NCI-H2107 (cell line): ENCODE data around the gene LENG9.
"Not testable (repeated sequence)": the region's sequence is repeated elsewhere in the genome, so short reads cannot be mapped to it uniquely, and the experiment has no call there.

ENCODE experiments used
- DNase-seq: peaks from one replicate; lab custom pipeline; 2025; lab: John Stamatoyannopoulos, UW

Gene LENG9

GRCh38 chr19:54478677-54479266 is 15.2 kb upstream of the LENG9 start:
- peak; percentile 8 for DNase-seq

- no peak for DNase-seq
Observed at GRCh38 chr19:54477650-54478049, 14.1 kb upstream of the LENG9 start.

- no peak for DNase-seq
Observed at GRCh38 chr19:54475706-54476105, 12.1 kb upstream of the LENG9 start.

GRCh38 chr19:54473892-54474372 is 10.4 kb upstream of the LENG9 start:
- DNase-seq = no peak

GRCh38 chr19:54473071-54473891 is 9.7 kb upstream of the LENG9 start, which contains the start of gene CDC42EP5:
TSS of gene CDC42EP5 (minus strand) at chr19:54473296. CDS start at chr19:54465547, 7,749 bp downstream.
- no peak for DNase-seq

- no peak for DNase-seq
Observed at GRCh38 chr19:54470991-54471782, 7.6 kb upstream of the LENG9 start.

GRCh38 chr19:54470276-54470887 is 6.8 kb upstream of the LENG9 start:
- DNase-seq = no peak

GRCh38 chr19:54469496-54469934 is 5.9 kb upstream of the LENG9 start:
- no peak for DNase-seq

- not testable (repeated sequence) for DNase-seq
Observed at GRCh38 chr19:54466110-54466480, 2.5 kb upstream of the LENG9 start.

- DNase-seq = no peak
Observed at GRCh38 chr19:54465426-54466109, 2.0 kb upstream of the LENG9 start.

- no peak for DNase-seq
Observed at GRCh38 chr19:54464630-54465425, 1.2 kb upstream of the LENG9 start.

GRCh38 chr19:54464044-54464629 is 559 bp upstream of the LENG9 start:
- peak; percentile 35 for DNase-seq

GRCh38 chr19:54462655-54463530 is 685 bp downstream of the LENG9 start:
- no peak for DNase-seq

GRCh38 chr19:54462047-54462654 is 1.4 kb downstream of the LENG9 start:
- DNase-seq = no peak

GRCh38 chr19:54461613-54462012 is 2.0 kb downstream of the LENG9 start:
- no peak for DNase-seq

GRCh38 chr19:54461210-54461609 is 2.4 kb downstream of the LENG9 start:
- no peak for DNase-seq

- no peak for DNase-seq
Observed at GRCh38 chr19:54460230-54461005, 3.2 kb downstream of the LENG9 start.
